Neural cell (in vitro differentiated cells): ENCODE data around the gene MARCHF9. TPM values are rescaled to one million over a fixed set of nuclear protein-coding genes. Genes with fewer than 3 reads are reported as not detected.

ENCODE experiments used
- H2AFZ ChIP-seq: fragments of 200-600, 300-800 bp; sonication (generic), shearing (Covaris generic); 2 replicates; pipeline ENCODE4 v1.6.0; 2014; ENCODE audit warnings: low read depth, mild to moderate bottlenecking, antibody characterized with exemption, low read length, moderate library complexity
- H3F3A ChIP-seq: fragments of 200-600 bp; shearing (Covaris generic); 2 replicates; pipeline ENCODE4 v1.6.1; 2016; ENCODE audit warnings: mild to moderate bottlenecking, moderate library complexity, mixed read lengths, antibody characterized with exemption, low read length; ENCODE audit not compliant: insufficient read depth, poor library complexity, severe bottlenecking
- H3K27ac ChIP-seq: fragments of 200-600, 300-800 bp; sonication (generic), shearing (Covaris generic); 2 replicates; pipeline ENCODE4 v1.5.1; 2014; ENCODE audit warnings: mild to moderate bottlenecking, low read length, moderate library complexity
- H3K27me3 ChIP-seq: fragments of 300-800, 200-600 bp; sonication (generic), shearing (Covaris generic); 2 replicates; pipeline ENCODE4 v1.6.0; 2014; ENCODE audit warnings: mild to moderate bottlenecking, low read depth, low read length, moderate library complexity; ENCODE audit not compliant: insufficient read depth
- H3K36me3 ChIP-seq: fragments of 300-800, 200-600 bp; sonication (generic), shearing (Covaris generic); 2 replicates; pipeline ENCODE4 v1.5.1; 2014; ENCODE audit warnings: mild to moderate bottlenecking, antibody characterized with exemption, low read length, moderate library complexity; ENCODE audit not compliant: insufficient read depth
- H3K4me2 ChIP-seq: fragments of 300-800, 200-600 bp; sonication (generic), shearing (Covaris generic); 2 replicates; pipeline ENCODE4 v1.6.0; 2014; ENCODE audit warnings: mild to moderate bottlenecking, low read length
- H3K4me3 ChIP-seq: fragments of 300-800, 200-600 bp; sonication (generic), shearing (Covaris generic); 2 replicates; pipeline ENCODE4 v1.5.1; 2014; ENCODE audit warnings: mild to moderate bottlenecking, low read length, moderate library complexity
- H3K79me2 ChIP-seq: fragments of 200-600 bp; shearing (Covaris generic); replicated peaks from 2 replicates; pipeline ENCODE4 v1.6.0; 2014; ENCODE audit warnings: mild to moderate bottlenecking, low read length, moderate library complexity; ENCODE audit not compliant: insufficient read depth
- H3K9ac ChIP-seq: fragments of 300-800, 200-600 bp; sonication (generic), shearing (Covaris generic); 2 replicates; pipeline ENCODE4 v1.6.1; 2016; ENCODE audit warnings: mild to moderate bottlenecking, low read length, mixed read lengths
- H3K9me2 ChIP-seq: fragments of 200-600 bp; shearing (Covaris generic); 2 replicates; pipeline ENCODE4 v1.6.1; 2016; ENCODE audit warnings: mild to moderate bottlenecking, low read length, mixed read lengths; ENCODE audit not compliant: insufficient read depth
- H3K9me3 ChIP-seq: fragments of 200-600, 300-800 bp; sonication (generic), shearing (Covaris generic); 2 replicates; pipeline ENCODE4 v1.6.1; 2016; ENCODE audit warnings: mild to moderate bottlenecking, mixed run types, low read length, moderate library complexity, mixed read lengths
- H4K20me1 ChIP-seq: fragments of 200-600 bp; shearing (Covaris generic); 2 replicates; pipeline ENCODE4 v1.6.1; 2016; ENCODE audit warnings: mild to moderate bottlenecking, mixed run types; ENCODE audit not compliant: insufficient read depth
- EP300 ChIP-seq: fragments of 450-650 bp; conservative IDR thresholded peaks from 2 replicates; pipeline ENCODE4 v1.6.1; 2014; ENCODE audit warnings: antibody characterized with exemption, mild to moderate bottlenecking, moderate library complexity; ENCODE audit not compliant: poor library complexity, severe bottlenecking
- EZH2 ChIP-seq: fragments of 200-600, 300-800 bp; shearing (Covaris generic), sonication (generic); IDR thresholded peaks from 2 replicates; pipeline ENCODE4 v1.6.1; 2014; ENCODE audit warnings: antibody characterized with exemption, low read length, borderline replicate concordance, mild to moderate bottlenecking; ENCODE audit not compliant: insufficient read depth, poor library complexity, severe bottlenecking
- MXI1 ChIP-seq: fragments of 450-650 bp; conservative IDR thresholded peaks from 2 replicates; pipeline ENCODE4 v1.6.1; 2014; ENCODE audit warnings: antibody characterized with exemption, mild to moderate bottlenecking; ENCODE audit not compliant: poor library complexity, severe bottlenecking
- POLR2AphosphoS5 ChIP-seq: IDR thresholded peaks from 2 replicates; pipeline ENCODE4 v1.6.1; 2012
- RAD21 ChIP-seq: fragments of 450-650 bp; conservative IDR thresholded peaks from 2 replicates; pipeline ENCODE4 v1.6.1; 2014; ENCODE audit warnings: antibody characterized with exemption, mild to moderate bottlenecking, moderate library complexity
- SMC3 ChIP-seq: fragments of 450-650 bp; conservative IDR thresholded peaks from 2 replicates; pipeline ENCODE4 v1.6.1; 2014; ENCODE audit warnings: antibody characterized with exemption, mild to moderate bottlenecking, moderate library complexity; ENCODE audit not compliant: poor library complexity
- TAF1 ChIP-seq: IDR thresholded peaks from 2 replicates; pipeline ENCODE4 v1.6.1; 2012; ENCODE audit warnings: low read depth
- polyA plus RNA-seq: library from polyadenylated mRNA; depleted of rRNA; stranded (reverse); fragments of >200 nt; gene quantifications from 2 replicates; pipeline ENCODE4 v1.2.3, GENCODE V29; 2014
- TF ChIP-seq, protein P1 (sequence below): IDR thresholded peaks from 2 replicates; pipeline ENCODE4 v1.6.1; 2012; ENCODE audit warnings: borderline replicate concordance
- TF ChIP-seq, protein P2 (sequence below): fragments of 450-650 bp; IDR thresholded peaks from 2 replicates; pipeline ENCODE4 v1.5.1; 2014; ENCODE audit warnings: antibody characterized with exemption, mild to moderate bottlenecking, moderate library complexity; ENCODE audit not compliant: poor library complexity, severe bottlenecking

Gene MARCHF9
- polyA plus RNA-seq, 1 donor from 2014 or later, result 34.5 TPM

DNA sequence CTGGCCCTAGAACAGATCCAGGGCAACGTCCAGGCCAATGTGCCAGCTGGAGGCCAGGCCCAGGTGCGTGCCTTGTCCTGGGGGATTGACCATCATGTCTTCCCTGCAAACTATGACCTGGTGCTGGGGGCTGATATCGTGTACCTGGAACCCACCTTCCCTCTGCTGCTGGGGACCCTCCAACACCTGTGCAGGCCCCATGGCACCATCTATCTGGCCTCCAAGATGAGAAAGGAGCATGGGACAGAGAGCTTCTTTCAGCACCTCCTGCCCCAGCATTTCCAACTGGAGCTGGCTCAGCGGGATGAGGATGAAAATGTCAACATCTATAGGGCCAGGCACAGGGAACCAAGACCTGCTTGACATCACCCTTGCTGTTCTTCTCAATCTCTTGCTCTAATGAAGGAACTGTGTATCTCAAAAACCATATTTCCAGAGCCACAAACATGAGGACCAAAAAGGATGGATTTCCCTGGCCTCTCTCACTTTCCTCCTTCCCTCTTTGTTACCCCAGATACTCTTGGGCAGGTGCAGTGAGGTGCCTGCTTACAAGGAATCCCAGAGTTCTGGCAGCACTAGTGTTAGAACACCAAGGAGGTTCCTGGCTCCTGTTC lies 25.5 kb downstream of the MARCHF9 start:
- no peak overlapping the region for H3K9ac ChIP-seq

DNA sequence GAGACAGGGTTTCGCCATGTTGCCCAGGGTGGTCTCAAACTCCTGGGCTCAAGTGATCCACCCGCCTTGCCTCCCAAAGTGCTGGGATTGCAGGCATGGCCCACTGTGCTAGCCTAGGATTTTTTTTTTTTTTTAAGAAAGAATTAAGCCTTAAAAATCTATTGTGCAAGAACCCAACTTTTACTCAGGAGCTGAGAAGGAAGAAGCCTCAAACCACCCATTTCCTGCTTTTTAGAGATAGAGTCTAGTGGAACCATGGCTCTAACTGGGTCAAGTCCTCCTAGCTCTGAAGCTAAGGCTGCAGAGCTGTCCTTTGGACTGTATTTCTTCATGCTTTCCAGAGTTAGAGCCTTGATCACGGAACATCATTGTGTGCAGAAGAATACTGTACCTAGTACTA lies 26.3 kb downstream of the MARCHF9 start:
- no peak overlapping the region for H3K4me3 ChIP-seq
- H3K9me2 ChIP-seq, result no peaks in the 10 kb centered on the region
- no peaks in the 10 kb centered on the region for H3F3A ChIP-seq
- TF ChIP-seq TAF1 (no peak), EP300 (no peak), SMC3 (no peak), EZH2 (no peak), POLR2AphosphoS5 (no peak), MXI1 (no peak), RAD21 (no peak)
- TF ChIP-seq, protein P1, sequence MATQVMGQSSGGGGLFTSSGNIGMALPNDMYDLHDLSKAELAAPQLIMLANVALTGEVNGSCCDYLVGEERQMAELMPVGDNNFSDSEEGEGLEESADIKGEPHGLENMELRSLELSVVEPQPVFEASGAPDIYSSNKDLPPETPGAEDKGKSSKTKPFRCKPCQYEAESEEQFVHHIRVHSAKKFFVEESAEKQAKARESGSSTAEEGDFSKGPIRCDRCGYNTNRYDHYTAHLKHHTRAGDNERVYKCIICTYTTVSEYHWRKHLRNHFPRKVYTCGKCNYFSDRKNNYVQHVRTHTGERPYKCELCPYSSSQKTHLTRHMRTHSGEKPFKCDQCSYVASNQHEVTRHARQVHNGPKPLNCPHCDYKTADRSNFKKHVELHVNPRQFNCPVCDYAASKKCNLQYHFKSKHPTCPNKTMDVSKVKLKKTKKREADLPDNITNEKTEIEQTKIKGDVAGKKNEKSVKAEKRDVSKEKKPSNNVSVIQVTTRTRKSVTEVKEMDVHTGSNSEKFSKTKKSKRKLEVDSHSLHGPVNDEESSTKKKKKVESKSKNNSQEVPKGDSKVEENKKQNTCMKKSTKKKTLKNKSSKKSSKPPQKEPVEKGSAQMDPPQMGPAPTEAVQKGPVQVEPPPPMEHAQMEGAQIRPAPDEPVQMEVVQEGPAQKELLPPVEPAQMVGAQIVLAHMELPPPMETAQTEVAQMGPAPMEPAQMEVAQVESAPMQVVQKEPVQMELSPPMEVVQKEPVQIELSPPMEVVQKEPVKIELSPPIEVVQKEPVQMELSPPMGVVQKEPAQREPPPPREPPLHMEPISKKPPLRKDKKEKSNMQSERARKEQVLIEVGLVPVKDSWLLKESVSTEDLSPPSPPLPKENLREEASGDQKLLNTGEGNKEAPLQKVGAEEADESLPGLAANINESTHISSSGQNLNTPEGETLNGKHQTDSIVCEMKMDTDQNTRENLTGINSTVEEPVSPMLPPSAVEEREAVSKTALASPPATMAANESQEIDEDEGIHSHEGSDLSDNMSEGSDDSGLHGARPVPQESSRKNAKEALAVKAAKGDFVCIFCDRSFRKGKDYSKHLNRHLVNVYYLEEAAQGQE, result no peak
- TF ChIP-seq, protein P2, sequence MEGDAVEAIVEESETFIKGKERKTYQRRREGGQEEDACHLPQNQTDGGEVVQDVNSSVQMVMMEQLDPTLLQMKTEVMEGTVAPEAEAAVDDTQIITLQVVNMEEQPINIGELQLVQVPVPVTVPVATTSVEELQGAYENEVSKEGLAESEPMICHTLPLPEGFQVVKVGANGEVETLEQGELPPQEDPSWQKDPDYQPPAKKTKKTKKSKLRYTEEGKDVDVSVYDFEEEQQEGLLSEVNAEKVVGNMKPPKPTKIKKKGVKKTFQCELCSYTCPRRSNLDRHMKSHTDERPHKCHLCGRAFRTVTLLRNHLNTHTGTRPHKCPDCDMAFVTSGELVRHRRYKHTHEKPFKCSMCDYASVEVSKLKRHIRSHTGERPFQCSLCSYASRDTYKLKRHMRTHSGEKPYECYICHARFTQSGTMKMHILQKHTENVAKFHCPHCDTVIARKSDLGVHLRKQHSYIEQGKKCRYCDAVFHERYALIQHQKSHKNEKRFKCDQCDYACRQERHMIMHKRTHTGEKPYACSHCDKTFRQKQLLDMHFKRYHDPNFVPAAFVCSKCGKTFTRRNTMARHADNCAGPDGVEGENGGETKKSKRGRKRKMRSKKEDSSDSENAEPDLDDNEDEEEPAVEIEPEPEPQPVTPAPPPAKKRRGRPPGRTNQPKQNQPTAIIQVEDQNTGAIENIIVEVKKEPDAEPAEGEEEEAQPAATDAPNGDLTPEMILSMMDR, result no peak
- no peak overlapping the region for H2AFZ ChIP-seq
- H3K27ac ChIP-seq, result no peak overlapping the region
- H3K79me2 ChIP-seq, result peaks cover 10% of the 10 kb centered on the region
- no peaks in the 10 kb centered on the region for H3K9me3 ChIP-seq
- H3K36me3 ChIP-seq, result no peaks in the 10 kb centered on the region
- no peak overlapping the region for H3K9ac ChIP-seq
- H3K27me3 ChIP-seq, result no peaks in the 10 kb centered on the region
- H4K20me1 ChIP-seq, result no peaks in the 10 kb centered on the region
- H3K4me2 ChIP-seq, result no peak overlapping the region

More for the DNA sequence above, 25.5 kb downstream of the MARCHF9 start:
- Histone ChIP-seq H3K9me3 (no peaks in the 10 kb centered on the region), H3F3A (no peaks in the 10 kb centered on the region), H3K36me3 (no peaks in the 10 kb centered on the region), H3K9me2 (no peaks in the 10 kb centered on the region), H3K27me3 (no peaks in the 10 kb centered on the region), H3K4me3 (no peak overlapping the region), H4K20me1 (no peaks in the 10 kb centered on the region), H3K4me2 (no peak overlapping the region), H3K27ac (no peak overlapping the region), H3K79me2 (peaks cover 10% of the 10 kb centered on the region), H2AFZ (no peak overlapping the region)
- TF ChIP-seq MXI1 (no peak), EZH2 (no peak), TAF1 (no peak), POLR2AphosphoS5 (no peak)
